Activated T-cell treated with anti-CD3 and anti-CD28 coated beads, Interleukin-2, amount 50 U/mL, for 24 hours (primary cell): ENCODE results near the gene NECTIN1.

Experiments
- DNase-seq: peaks from one replicate; pipeline ENCODE4 v3.0.0-alpha.2; 2020
- H3K27ac Mint-ChIP-seq: 2 replicates; pipeline ENCODE4 v1.8.0; 2020; ENCODE audit warnings: mild to moderate bottlenecking, mixed read lengths
- H3K27me3 Mint-ChIP-seq: 2 replicates; pipeline ENCODE4 v1.8.0; 2020; ENCODE audit warnings: mixed read lengths
- H3K36me3 Mint-ChIP-seq: 2 replicates; pipeline ENCODE4 v1.8.0; 2020; ENCODE audit warnings: low read depth, mixed read lengths
- H3K4me1 Mint-ChIP-seq: 2 replicates; pipeline ENCODE4 v1.8.0; 2020; ENCODE audit warnings: low read depth, mixed read lengths
- H3K4me3 Mint-ChIP-seq: 2 replicates; pipeline ENCODE4 v1.8.0; 2020; ENCODE audit warnings: mild to moderate bottlenecking, moderate library complexity, mixed read lengths
- H3K9me3 Mint-ChIP-seq: 2 replicates; pipeline ENCODE4 v1.8.0; 2020; ENCODE audit warnings: mixed read lengths

Gene NECTIN1

DNA sequence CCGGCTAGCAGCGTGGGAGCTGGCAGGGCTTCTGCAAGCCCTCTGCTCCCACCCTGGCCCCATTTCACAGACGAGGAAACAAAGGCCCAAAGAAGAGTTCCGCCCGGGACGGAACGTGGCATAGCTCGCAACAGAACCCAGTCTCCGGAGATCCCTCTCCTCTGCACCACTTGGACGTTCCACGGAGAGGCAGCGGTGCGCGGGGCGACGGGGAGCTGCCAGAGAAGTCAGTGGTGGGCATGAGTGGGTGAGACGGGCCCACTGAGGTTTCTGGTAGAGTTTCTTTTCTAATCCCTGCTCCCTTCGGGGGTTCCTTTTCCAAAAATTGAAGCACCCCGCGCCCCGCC is 554 bp upstream of the NECTIN1 start:
- peak overlapping the region; percentile 73 for H3K4me3 Mint-ChIP-seq
- no peaks in the 10 kb centered on the region for H3K36me3 Mint-ChIP-seq
- no peak for DNase-seq
- H3K27me3 Mint-ChIP-seq, result peaks cover 47% of the 10 kb centered on the region
- H3K9me3 Mint-ChIP-seq, result no peaks in the 10 kb centered on the region
- H3K4me1 Mint-ChIP-seq, result peaks cover 19% of the 10 kb centered on the region
- H3K27ac Mint-ChIP-seq, result no peak overlapping the region

DNA sequence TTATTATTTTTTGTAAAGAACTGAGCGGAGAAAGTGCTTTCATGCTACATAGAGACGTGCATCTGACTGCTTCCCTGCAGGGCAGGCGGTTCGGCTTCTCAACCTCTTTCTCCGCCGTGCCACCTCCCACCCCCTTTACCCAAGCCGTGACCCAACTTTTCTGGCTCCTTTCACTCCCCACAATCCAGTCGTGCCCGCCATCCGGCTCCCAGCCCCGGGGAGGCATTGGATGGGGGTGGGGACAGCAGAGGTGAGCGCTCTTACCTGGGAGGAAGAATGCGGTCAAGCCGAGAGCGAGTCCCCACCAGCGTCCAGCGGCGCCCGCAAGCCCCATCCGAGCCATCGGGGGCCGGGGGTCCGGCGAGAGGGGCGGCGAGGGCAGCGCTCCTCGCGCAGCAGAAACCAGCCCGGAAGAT is 781 bp downstream of the NECTIN1 start:
- Mint-ChIP-seq H3K4me1 (peaks cover 19% of the 10 kb centered on the region), H3K27ac (no peak overlapping the region), H3K27me3 (peaks cover 35% of the 10 kb centered on the region), H3K4me3 (peak overlapping the region; percentile 78), H3K36me3 (no peaks in the 10 kb centered on the region), H3K9me3 (no peaks in the 10 kb centered on the region)
- DNase-seq, result peak; percentile 51

DNA sequence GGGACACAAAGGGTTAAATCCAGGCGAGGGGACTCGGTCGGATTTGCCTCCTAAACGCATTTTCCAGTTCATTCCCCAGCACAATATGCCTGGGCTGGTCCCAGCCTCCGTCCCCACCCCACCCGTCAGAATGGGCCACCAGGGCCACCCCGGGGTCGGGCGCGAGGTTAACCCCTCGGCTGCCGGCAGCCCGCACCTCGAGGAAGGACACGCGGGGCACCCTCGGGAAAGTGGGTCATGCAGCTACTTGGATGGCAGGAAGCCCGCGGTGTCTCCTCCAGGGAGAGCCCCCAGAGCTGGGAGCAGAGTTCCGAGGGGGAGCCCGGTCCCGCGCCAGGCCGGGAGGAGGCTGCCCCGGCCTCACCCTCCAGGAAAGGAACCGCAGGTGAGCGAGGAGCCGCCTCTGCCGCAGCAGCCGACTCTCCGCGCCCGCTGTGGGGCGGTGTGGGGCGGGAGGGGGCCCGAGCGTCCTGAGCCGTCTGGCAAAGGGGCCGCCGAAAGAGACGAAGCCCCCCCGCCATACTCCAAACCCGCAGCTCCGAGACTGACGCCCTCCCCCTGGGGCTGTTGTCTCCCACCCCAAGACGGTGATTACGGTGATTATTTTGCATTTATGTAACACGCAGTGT is 1.4 kb downstream of the NECTIN1 start:
- H3K27ac Mint-ChIP-seq, result no peak overlapping the region
- peaks cover 19% of the 10 kb centered on the region for H3K4me1 Mint-ChIP-seq
- no peaks in the 10 kb centered on the region for H3K9me3 Mint-ChIP-seq
- H3K36me3 Mint-ChIP-seq, result no peaks in the 10 kb centered on the region
- peak overlapping the region; percentile 78 for H3K4me3 Mint-ChIP-seq
- H3K27me3 Mint-ChIP-seq, result peaks cover 35% of the 10 kb centered on the region
- DNase-seq, result peak; percentile 47

DNA sequence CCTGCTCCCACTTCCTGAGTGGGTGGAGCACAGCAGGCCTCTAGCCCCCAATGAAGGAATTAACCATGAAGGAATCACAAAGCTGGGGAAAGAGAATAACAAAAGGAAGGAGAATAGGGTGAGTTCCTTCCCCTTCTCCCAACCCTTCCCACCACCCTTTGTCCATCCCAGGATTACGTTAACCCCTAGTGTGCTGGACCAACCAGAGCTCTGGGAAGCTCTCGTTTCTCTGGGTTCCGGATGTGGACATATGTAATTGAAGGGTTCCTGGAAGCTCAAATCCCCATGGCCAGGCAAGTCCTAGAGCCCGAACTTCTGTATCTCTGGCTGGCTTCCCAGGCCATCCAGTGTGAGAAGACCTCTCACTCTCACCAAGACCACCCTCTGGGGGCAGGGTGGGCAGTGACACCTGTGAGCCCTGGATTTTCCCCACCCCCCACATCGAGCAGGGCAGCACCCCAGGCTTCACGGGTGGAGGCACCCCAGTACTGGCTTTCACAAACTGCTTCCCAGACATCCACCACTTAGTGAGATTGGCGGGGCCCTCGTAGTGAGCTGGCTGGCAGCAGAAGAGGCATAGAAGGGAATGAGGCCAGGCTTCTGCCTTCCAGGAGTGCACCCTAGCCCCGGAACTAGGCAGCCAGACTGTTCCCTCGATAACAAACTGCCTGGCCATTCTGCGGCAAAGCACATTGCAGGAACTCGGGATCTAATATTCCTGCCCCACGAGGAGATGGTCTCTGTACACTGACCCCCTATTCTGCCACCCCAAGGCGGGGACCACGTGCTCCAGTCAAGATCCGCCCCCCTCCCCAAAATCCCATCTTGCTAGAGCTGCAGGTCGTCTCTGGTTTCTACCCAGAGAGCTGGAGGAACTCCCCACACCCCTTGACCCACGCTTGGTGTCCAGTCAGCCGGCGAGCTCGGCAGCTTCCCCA is 2.1 kb downstream of the NECTIN1 start:
- peak overlapping the region; percentile 49 for H3K4me3 Mint-ChIP-seq
- peaks cover 35% of the 10 kb centered on the region for H3K27me3 Mint-ChIP-seq

DNA sequence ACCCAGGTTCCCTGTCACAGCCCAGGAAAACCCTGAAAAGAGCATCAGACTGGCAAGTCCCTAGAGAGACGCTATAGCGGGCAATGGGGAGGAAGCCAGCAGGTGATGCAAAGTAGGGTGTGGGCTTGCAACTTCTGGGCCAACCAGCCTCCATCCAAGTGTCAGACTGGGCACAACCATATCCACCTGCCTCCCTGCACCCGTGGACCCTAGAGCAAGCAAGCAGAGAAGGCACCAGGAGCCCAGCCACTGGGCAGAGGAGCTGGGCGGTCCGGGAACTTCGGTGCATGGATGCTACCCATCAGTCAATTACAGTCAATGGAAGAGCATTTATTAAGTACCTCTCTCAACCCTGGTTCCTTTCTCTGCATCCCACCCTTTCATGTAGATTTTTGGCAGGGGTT is 2.8 kb downstream of the NECTIN1 start:
- Mint-ChIP-seq H3K27ac (no peak overlapping the region), H3K36me3 (no peaks in the 10 kb centered on the region), H3K9me3 (no peaks in the 10 kb centered on the region), H3K4me1 (peaks cover 19% of the 10 kb centered on the region), H3K4me3 (no peak overlapping the region), H3K27me3 (peaks cover 30% of the 10 kb centered on the region)
- DNase-seq, result no peak

More for the DNA sequence above, 2.1 kb downstream of the NECTIN1 start:
- no peaks in the 10 kb centered on the region for H3K9me3 Mint-ChIP-seq
- H3K27ac Mint-ChIP-seq, result no peak overlapping the region
- no peak for DNase-seq
- H3K36me3 Mint-ChIP-seq, result no peaks in the 10 kb centered on the region
- H3K4me1 Mint-ChIP-seq, result peaks cover 19% of the 10 kb centered on the region

DNA sequence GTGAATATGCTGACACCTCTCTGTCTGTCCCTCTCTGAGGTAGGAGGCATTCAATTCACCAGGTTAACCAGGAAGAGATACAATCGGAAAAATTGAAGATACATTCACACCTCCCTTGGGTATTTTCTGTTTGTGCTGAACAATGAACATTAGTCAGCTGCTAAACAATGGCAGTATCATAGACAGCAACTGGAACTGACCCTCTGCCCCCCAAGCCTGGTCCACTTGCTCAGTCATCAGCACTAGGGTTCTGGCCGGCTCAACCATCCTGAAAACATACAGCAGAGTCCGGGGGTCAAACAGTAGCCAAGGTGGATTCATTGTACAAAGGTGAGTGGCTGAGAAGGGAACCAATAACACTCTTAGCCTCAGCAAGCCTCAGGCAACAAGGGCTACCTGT is 4.0 kb downstream of the NECTIN1 start:
- no peaks in the 10 kb centered on the region for H3K9me3 Mint-ChIP-seq
- H3K27me3 Mint-ChIP-seq, result peaks cover 20% of the 10 kb centered on the region
- no peak overlapping the region for H3K4me3 Mint-ChIP-seq
- peaks cover 16% of the 10 kb centered on the region for H3K4me1 Mint-ChIP-seq
- H3K27ac Mint-ChIP-seq, result no peak overlapping the region
- DNase-seq, result no peak
- no peaks in the 10 kb centered on the region for H3K36me3 Mint-ChIP-seq

DNA sequence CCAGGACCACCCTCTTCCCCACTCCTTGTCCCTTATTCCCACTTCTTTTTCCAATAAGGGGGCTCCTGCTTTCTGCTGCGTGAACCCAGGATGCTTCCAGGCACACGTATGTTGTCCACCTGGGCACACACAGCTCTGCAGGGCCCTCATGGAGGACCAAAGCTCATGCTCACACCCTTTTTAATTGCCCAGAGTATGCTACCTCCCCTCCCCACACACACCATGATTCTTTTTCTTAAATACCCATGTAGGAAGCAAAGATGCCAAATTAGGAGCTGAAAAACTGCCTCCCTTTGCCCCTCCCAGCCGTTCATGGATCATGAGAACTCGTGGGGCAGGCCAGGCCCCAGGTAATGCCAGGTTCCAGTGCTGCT is 5.1 kb downstream of the NECTIN1 start:
- no peak overlapping the region for H3K27ac Mint-ChIP-seq
- no peaks in the 10 kb centered on the region for H3K36me3 Mint-ChIP-seq
- no peaks in the 10 kb centered on the region for H3K9me3 Mint-ChIP-seq
- peaks cover 10% of the 10 kb centered on the region for H3K4me1 Mint-ChIP-seq
- DNase-seq, result no peak
- peaks cover 14% of the 10 kb centered on the region for H3K27me3 Mint-ChIP-seq
- H3K4me3 Mint-ChIP-seq, result no peak overlapping the region

DNA sequence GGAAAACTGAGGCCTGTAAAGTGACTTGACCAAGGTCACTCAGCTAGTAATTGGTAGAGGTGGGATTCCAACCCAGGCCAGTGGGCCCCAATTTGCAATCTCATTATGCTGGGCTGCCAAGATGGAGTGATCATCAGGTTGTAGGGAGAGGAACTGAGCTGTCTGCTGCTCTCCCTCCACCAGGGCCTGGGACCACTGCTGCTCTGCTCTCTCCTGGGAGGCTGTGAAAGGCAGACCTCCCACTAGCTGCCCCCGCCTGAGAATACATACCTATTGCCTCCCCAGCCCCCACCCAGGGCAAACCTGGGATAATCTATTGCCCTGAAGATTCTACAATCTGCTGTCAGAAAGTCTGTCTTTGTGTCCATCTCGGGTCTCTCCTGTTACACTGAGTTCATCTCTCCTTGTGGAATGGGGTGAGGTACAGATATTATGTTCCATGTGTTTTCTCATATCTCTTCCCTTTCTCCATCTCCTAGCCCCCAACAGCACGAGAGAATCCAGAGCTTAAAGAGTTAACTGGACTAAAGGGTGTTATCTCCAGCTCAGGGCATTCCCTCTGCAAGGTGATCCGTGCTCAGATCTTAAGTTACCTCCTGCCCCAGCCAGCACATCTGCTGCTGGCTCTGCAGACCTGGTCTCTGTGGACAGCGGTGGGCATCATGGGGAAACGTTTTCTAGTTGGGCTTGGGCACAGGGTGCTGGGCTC is 5.6 kb downstream of the NECTIN1 start:
- H3K36me3 Mint-ChIP-seq, result no peaks in the 10 kb centered on the region
- no peak overlapping the region for H3K27ac Mint-ChIP-seq
- no peak for DNase-seq
- H3K27me3 Mint-ChIP-seq, result peaks cover 14% of the 10 kb centered on the region
- H3K4me1 Mint-ChIP-seq, result peaks cover 10% of the 10 kb centered on the region
- no peak overlapping the region for H3K4me3 Mint-ChIP-seq
- no peaks in the 10 kb centered on the region for H3K9me3 Mint-ChIP-seq

DNA sequence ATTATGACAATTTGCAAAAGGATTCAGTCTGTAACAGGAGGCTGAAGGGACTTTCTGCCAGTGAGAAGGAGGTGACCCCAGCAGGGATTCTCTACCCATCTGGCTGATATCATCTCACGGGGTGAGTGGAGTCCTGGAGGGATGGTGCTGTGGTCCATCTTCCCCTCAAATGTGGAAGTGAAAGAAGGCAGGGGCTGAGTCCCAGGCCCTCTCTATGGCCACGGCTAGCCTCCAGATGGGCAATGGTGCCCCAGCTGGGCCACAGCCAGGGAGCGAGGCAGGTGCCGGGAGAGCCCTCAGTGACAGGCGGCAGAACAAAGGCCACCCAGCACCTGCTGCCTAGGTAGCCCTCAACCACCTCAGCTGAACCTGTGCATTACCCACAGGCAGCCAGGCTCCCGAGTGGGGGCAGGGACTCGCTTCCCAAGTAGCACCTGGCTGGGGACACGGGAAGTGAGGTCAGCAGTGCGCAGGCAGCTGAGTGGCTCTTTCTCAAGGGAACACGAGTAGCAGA is 6.7 kb downstream of the NECTIN1 start:
- Mint-ChIP-seq H3K27me3 (peaks cover 13% of the 10 kb centered on the region), H3K27ac (no peak overlapping the region), H3K9me3 (no peaks in the 10 kb centered on the region)

DNA sequence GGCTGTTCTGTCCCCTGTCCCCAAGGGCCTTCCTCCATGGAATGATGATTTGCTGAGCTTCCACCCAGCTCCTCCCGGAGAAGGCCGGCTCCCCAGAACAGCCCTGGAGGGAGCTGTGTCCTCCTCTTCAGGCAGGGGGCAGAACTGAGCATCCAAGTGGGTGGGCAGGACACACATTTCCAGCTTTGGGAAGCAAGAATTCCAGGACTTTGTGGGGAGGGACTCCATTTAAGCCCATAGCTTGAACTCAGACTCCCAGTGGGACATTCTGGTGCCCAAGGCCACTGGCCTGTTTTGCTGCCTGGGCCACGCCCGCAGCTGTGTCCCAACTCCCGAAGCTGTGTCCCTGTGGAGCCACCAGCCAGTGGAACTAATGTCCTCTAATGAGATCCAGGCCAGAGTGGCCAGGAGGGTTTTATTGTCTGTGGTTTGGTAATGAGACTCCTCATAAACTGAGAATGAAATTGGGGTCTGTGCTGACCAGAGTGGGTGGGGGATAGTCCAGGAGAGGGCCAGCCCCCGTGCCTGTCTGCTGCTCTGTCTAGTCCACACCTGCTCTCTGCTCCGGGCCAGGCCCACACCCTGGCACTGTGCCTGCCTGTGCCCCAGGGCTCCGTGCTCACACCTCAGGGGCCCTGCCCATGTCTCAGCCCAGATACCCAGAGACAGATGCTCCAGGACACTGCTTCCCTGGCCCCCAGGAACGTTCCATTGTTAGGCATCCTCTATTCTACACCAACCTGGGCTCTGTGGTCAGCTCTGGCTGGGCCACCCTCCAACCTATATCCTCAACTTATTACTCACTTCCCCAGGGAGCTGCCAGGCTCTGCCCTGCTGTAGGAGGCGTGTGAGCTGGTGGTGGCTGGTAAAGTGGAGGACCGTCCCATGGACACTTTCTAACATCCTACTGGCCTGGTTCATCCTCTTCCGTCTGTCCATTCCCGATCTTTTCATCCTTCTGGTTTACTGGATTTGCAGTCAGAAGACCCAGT is 7.6 kb downstream of the NECTIN1 start:
- H3K27me3 Mint-ChIP-seq, result peaks cover 5% of the 10 kb centered on the region
- H3K9me3 Mint-ChIP-seq, result no peaks in the 10 kb centered on the region
- H3K27ac Mint-ChIP-seq, result no peak overlapping the region
- no peak for DNase-seq
- peaks cover 2% of the 10 kb centered on the region for H3K4me1 Mint-ChIP-seq
- H3K36me3 Mint-ChIP-seq, result no peaks in the 10 kb centered on the region
- H3K4me3 Mint-ChIP-seq, result no peak overlapping the region

More for the DNA sequence above, 6.7 kb downstream of the NECTIN1 start:
- no peak for DNase-seq
- Mint-ChIP-seq H3K4me1 (peaks cover 5% of the 10 kb centered on the region), H3K36me3 (no peaks in the 10 kb centered on the region), H3K4me3 (no peak overlapping the region)

DNA sequence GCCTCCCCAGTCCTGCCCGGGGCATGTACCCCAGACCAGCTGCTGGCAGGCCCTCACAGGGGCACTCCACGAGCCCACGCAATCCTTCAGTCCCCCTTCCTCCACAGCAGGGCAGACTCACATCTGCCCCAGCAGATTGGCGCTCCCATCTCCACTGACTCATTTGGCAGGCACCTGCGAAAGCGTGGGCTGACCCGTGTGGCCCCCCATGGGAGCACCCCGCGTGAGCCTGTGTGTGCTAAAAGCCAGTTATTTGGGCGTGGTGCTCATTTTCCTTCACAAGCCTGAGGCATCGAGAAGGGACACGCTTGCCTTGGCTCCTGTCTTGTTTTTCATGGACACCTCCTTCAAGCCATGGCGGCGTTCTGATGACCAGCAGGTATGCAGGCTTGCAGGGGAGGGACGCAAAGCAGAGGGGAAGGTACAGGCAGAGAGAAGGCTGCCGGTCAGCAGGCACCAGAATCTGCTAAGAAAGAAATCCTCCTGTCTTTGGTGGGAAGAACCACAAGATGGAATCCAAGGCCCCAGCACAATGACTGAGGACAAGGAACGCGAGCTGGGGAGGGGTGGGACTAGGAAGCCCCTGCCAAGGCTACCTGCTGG is 8.6 kb downstream of the NECTIN1 start:
- no peaks in the 10 kb centered on the region for H3K4me1 Mint-ChIP-seq
- DNase-seq, result no peak
- no peak overlapping the region for H3K4me3 Mint-ChIP-seq
- no peaks in the 10 kb centered on the region for H3K27me3 Mint-ChIP-seq
- no peaks in the 10 kb centered on the region for H3K9me3 Mint-ChIP-seq
- H3K36me3 Mint-ChIP-seq, result no peaks in the 10 kb centered on the region
- H3K27ac Mint-ChIP-seq, result no peak overlapping the region

DNA sequence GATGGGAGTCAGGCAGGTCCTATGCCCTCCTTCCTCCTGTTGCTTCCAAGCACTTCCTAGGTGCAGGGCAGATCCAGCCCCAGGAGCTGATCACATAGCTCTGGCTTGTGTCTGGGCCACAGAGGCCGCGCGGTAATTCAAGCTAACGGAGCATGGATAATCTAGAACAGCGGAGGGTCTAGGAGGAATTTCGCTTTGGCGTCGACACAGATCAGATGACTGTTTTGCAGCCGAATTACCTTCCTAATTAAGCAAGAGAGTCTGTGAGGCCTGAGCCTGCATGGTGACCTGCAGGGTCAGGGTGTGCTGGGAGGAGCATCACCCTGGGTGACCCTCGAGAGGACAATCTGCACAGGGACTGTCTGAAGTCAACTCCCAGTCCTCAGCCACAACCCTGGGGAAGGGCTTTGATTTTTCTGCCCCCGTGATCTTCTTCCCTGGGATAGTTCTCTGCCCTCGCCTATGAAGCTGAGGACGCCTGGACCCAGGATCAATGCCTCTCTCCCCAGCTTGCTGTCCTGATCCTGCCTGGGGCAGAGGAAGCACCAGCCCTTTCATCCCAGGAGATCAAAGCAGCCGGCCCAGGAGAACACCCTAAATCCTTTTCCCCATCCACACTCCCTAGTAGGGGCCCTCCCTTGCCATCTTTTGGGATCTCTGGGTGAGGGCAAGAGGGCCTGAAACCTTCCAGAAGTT is 11.0 kb downstream of the NECTIN1 start:
- no peak overlapping the region for H3K27ac Mint-ChIP-seq
- DNase-seq, result no peak
- H3K27me3 Mint-ChIP-seq, result peaks cover 1% of the 10 kb centered on the region
- H3K4me3 Mint-ChIP-seq, result no peak overlapping the region
- H3K36me3 Mint-ChIP-seq, result no peaks in the 10 kb centered on the region
- no peaks in the 10 kb centered on the region for H3K9me3 Mint-ChIP-seq
- no peaks in the 10 kb centered on the region for H3K4me1 Mint-ChIP-seq
